PC-3 (cell line): Measurements from ENCODE around the gene PARP15. TPM values are rescaled to one million over a fixed set of nuclear protein-coding genes. Genes with fewer than 3 reads are reported as not detected.

Experiments
- ATAC-seq: fragments of 200-7000 bp; cut with Tn5 transposase; 2 replicates; pipeline ENCODE4 v1.9.1; 2020; ENCODE audit warnings: mild to moderate bottlenecking, moderate library complexity
- BruUV-seq: library from RNA; stranded (reverse); fragments of 400-500 nt; replicated peaks from 2 replicates; lab custom pipeline; 2021; lab: Mats Ljungman, UMichigan
- CTCF ChIA-PET: fragments of 300-600 bp; sonication (Branson Sonifier 250); formaldehyde crosslinking; loops from one replicate; lab custom pipeline; 2022; ENCODE audit warnings: antibody characterized with exemption; lab: Charles Lee
- POLR2A ChIA-PET: fragments of 300-600 bp; sonication (Branson Sonifier 250); formaldehyde crosslinking; loops from one replicate; lab custom pipeline; 2022; ENCODE audit warnings: antibody characterized with exemption; ENCODE audit not compliant: unreplicated experiment; lab: Charles Lee
- DNase-seq: peaks from one replicate; pipeline ENCODE4 v3.0.0-alpha.2; 2015
- H2AFZ ChIP-seq: fragments of 300-600 bp; sonication (generic); 2 replicates; pipeline ENCODE4 v1.6.0; 2016; ENCODE audit warnings: antibody characterized with exemption, low read length
- H3F3A ChIP-seq: fragments of 300-600 bp; sonication (generic); one replicate; pipeline ENCODE4 v1.6.0; 2017; ENCODE audit warnings: antibody characterized with exemption, low read length, control low read depth, mild to moderate bottlenecking; ENCODE audit not compliant: unreplicated experiment
- H3K27ac ChIP-seq: fragments of 300-600 bp; sonication (generic); 2 replicates; pipeline ENCODE4 v1.5.1; 2016; ENCODE audit warnings: mild to moderate bottlenecking, low read length
- H3K27me3 ChIP-seq: fragments of 300-600 bp; sonication (generic); 2 replicates; pipeline ENCODE4 v1.6.1; 2016; ENCODE audit warnings: low read length, mixed read lengths
- H3K36me3 ChIP-seq: fragments of 300-600 bp; sonication (generic); 2 replicates; pipeline ENCODE4 v1.6.1; 2016; ENCODE audit warnings: low read depth, mixed run types, low read length, mixed read lengths
- H3K4me1 ChIP-seq: fragments of 300-600 bp; sonication (generic); 2 replicates; pipeline ENCODE4 v1.5.1; 2016; ENCODE audit warnings: low read length; ENCODE audit not compliant: insufficient read depth
- H3K4me2 ChIP-seq: fragments of 300-600 bp; sonication (generic); 2 replicates; pipeline ENCODE4 v1.6.0; 2016; ENCODE audit warnings: low read length
- H3K4me3 ChIP-seq: fragments of 300-600 bp; sonication (generic); 2 replicates; pipeline ENCODE4 v1.5.1; 2016; ENCODE audit warnings: mild to moderate bottlenecking, low read length, mixed read lengths
- H3K79me2 ChIP-seq: fragments of 300-600 bp; sonication (generic); 2 replicates; pipeline ENCODE4 v1.6.1; 2017; ENCODE audit warnings: low read length, mixed read lengths
- H3K9ac ChIP-seq: fragments of 300-600 bp; sonication (generic); 2 replicates; pipeline ENCODE4 v1.6.0; 2016; ENCODE audit warnings: mild to moderate bottlenecking, low read length
- H3K9me2 ChIP-seq: fragments of 300-600 bp; sonication (generic); replicated peaks from 2 replicates; pipeline ENCODE4 v1.6.1; 2016; ENCODE audit warnings: mixed run types, low read length, mixed read lengths
- H3K9me3 ChIP-seq: fragments of 300-600 bp; sonication (generic); 2 replicates; pipeline ENCODE4 v1.6.1; 2016; ENCODE audit warnings: low read length, mixed read lengths
- H4K20me1 ChIP-seq: fragments of 300-600 bp; sonication (generic); 2 replicates; pipeline ENCODE4 v1.6.1; 2016; ENCODE audit warnings: low read length, mixed read lengths
- CTCF ChIP-seq: fragments of 300-600 bp; sonication (generic); conservative IDR thresholded peaks from 2 replicates; pipeline ENCODE4 v1.5.1; 2017; ENCODE audit warnings: antibody characterized with exemption, low read depth, mild to moderate bottlenecking, low read length
- EZH2 ChIP-seq: fragments of 300-600 bp; sonication (generic); IDR thresholded peaks from one replicate; pipeline ENCODE4 v1.6.1; 2017; ENCODE audit warnings: antibody characterized with exemption, mild to moderate bottlenecking, low read length; ENCODE audit not compliant: unreplicated experiment
- EZH2phosphoT487 ChIP-seq: fragments of 300-600 bp; sonication (generic); IDR thresholded peaks from 2 replicates; pipeline ENCODE4 v1.6.1; 2018; ENCODE audit warnings: mild to moderate bottlenecking, antibody characterized with exemption, low read length, borderline replicate concordance
- intact Hi-C: fragments of 100-400 bp; cut with micrococcal nuclease; formaldehyde crosslinking; loops from 2 replicates; pipeline ENCODE4 v1.9.0; 2023
- total RNA-seq: library from RNA; depleted of rRNA; stranded (reverse); fragments of >200 nt; gene quantifications from 2 replicates; pipeline ENCODE4 v1.2.3, GENCODE V29; 2014

The PARP15 gene
- total RNA-seq, 1 experiment from 2014 or later, result not detected

- no TSS peak for BruUV-seq
- ATAC-seq (peak; percentile 91), DNase-seq (peak; percentile 71)
- H3K4me3 ChIP-seq, result 0 out of 2 replicates have a peak overlapping the region, but pooled peaks have one; percentile 5
- ChIA-PET CTCF (interaction anchor here (1.1 kb wide), 1 partner anchor 60 kb away, joined by 7 read pairs; no protein-coding TSS in a partner anchor), POLR2A (no interaction called here)
- H3K4me2 ChIP-seq, result peak overlapping the region; percentile 50
- TF ChIP-seq EZH2phosphoT487 (no peak), CTCF (no peak), EZH2 (no peak)
- H3K36me3 ChIP-seq, result no peaks in the 10 kb centered on the region
- intact Hi-C loops, result no loop called here
- peaks cover 12% of the 10 kb centered on the region for H3K4me1 ChIP-seq
- no peak overlapping the region for H2AFZ ChIP-seq
- H3K9ac ChIP-seq, result no peak overlapping the region
- H3K9me3 ChIP-seq, result no peaks in the 10 kb centered on the region
- no peaks in the 10 kb centered on the region; the same call in 1 of the 2 replicates for H3K9me2 ChIP-seq
- no peaks in the 10 kb centered on the region for H3K79me2 ChIP-seq
- H4K20me1 ChIP-seq, result no peaks in the 10 kb centered on the region
- no peak overlapping the region for H3K27ac ChIP-seq
- H3F3A ChIP-seq, result no peaks in the 10 kb centered on the region
- H3K27me3 ChIP-seq, result no peaks in the 10 kb centered on the region
Observed at GRCh38 chr3:122619040-122619439, 41.6 kb downstream of the PARP15 start.

GRCh38 chr3:122620399-122620798 is 42.9 kb downstream of the PARP15 start:
- Histone ChIP-seq H3K9me2 (no peaks in the 10 kb centered on the region; the same call in 1 of the 2 replicates), H3K27me3 (no peaks in the 10 kb centered on the region), H3K79me2 (no peaks in the 10 kb centered on the region), H4K20me1 (no peaks in the 10 kb centered on the region), H3K9ac (no peak overlapping the region), H3K4me2 (no peak overlapping the region), H3K27ac (no peak overlapping the region), H3K4me1 (peaks cover 12% of the 10 kb centered on the region), H3K36me3 (no peaks in the 10 kb centered on the region), H3F3A (no peaks in the 10 kb centered on the region), H3K4me3 (no peak overlapping the region), H3K9me3 (no peaks in the 10 kb centered on the region), H2AFZ (no peak overlapping the region)
- no peak for DNase-seq
- no TSS peak for BruUV-seq
- ChIA-PET CTCF (no interaction called here), POLR2A (no interaction called here)
- TF ChIP-seq CTCF, result no peak
- TF ChIP-seq EZH2phosphoT487, result no peak
- TF ChIP-seq EZH2, result no peak
- intact Hi-C loops, result no loop called here
- ATAC-seq, result no peak

GRCh38 chr3:122621112-122621511 is 43.7 kb downstream of the PARP15 start:
- H3K79me2 ChIP-seq, result no peaks in the 10 kb centered on the region

More at GRCh38 chr3:122621112-122621511, 43.7 kb downstream of the PARP15 start:
- Histone ChIP-seq H2AFZ (no peak overlapping the region), H3K4me2 (no peak overlapping the region), H3K36me3 (no peaks in the 10 kb centered on the region), H3K9ac (no peak overlapping the region), H3F3A (no peaks in the 10 kb centered on the region), H3K4me3 (no peak overlapping the region), H4K20me1 (no peaks in the 10 kb centered on the region), H3K27ac (no peak overlapping the region), H3K27me3 (no peaks in the 10 kb centered on the region), H3K9me3 (no peaks in the 10 kb centered on the region), H3K4me1 (peaks cover 12% of the 10 kb centered on the region), H3K9me2 (no peaks in the 10 kb centered on the region; the same call in 1 of the 2 replicates)
- intact Hi-C loops, result no loop called here
- BruUV-seq, result no TSS peak
- ATAC-seq, result no peak
- TF ChIP-seq CTCF (no peak), EZH2 (no peak), EZH2phosphoT487 (no peak)
- DNase-seq, result no peak
- ChIA-PET POLR2A (interaction anchor here (0.7 kb wide), 1 partner anchor 11 kb away, joined by 4 read pairs; no protein-coding TSS in a partner anchor), CTCF (no interaction called here)
